Panc1 (cell line): Measurements from ENCODE around the gene ARHGEF7. TPM values are rescaled to one million over a fixed set of nuclear protein-coding genes. Genes with fewer than 3 reads are reported as not detected.

Source experiments
- ATAC-seq: fragments of 200-7000 bp; cut with Tn5 transposase; 2 replicates; pipeline ENCODE4 v1.9.1; 2020; ENCODE audit warnings: mild to moderate bottlenecking, moderate library complexity
- BruUV-seq: library from RNA; stranded (reverse); fragments of 400-500 nt; replicated peaks from 2 replicates; lab custom pipeline; 2021; lab: Mats Ljungman, UMichigan
- CTCF ChIA-PET: fragments of 300-600 bp; sonication (Branson Sonifier 250); formaldehyde crosslinking; loops from one replicate; lab custom pipeline; 2022; ENCODE audit warnings: antibody characterized with exemption; lab: Charles Lee
- POLR2A ChIA-PET: fragments of 300-600 bp; sonication (Branson Sonifier 250); formaldehyde crosslinking; loops from one replicate; lab custom pipeline; 2022; ENCODE audit warnings: antibody characterized with exemption; lab: Charles Lee
- DNase-seq: peaks from one replicate; pipeline ENCODE4 v3.0.0-alpha.2; 2010; ENCODE audit warnings: low read depth, low spot score
- H3K27ac ChIP-seq: 2 replicates; pipeline ENCODE4 v1.5.1; 2011; ENCODE audit warnings: mild to moderate bottlenecking, low read length, inconsistent platforms
- H3K27me3 ChIP-seq: fragments of 200-500 bp; sonication (Bioruptor generic); 2 replicates; pipeline ENCODE4 v1.6.0; 2014; ENCODE audit warnings: low read length, inconsistent platforms; ENCODE audit not compliant: control insufficient read depth, insufficient read depth
- H3K36me3 ChIP-seq: fragments of 200-500 bp; sonication (Bioruptor generic); 2 replicates; pipeline ENCODE4 v1.5.1; 2014; ENCODE audit warnings: inconsistent platforms, mild to moderate bottlenecking, low read length, moderate library complexity; ENCODE audit not compliant: control insufficient read depth, insufficient read depth
- H3K4me1 ChIP-seq: 2 replicates; pipeline ENCODE4 v1.5.1; 2011; ENCODE audit warnings: inconsistent platforms, mild to moderate bottlenecking, low read length, moderate library complexity; ENCODE audit not compliant: control insufficient read depth, insufficient read depth
- H3K4me3 ChIP-seq, 2 experiments: 2 replicates each; pipeline ENCODE4 v1.5.1; 2011 to 2012; ENCODE audit warnings: low read depth in 2 of 2, low read length in 2 of 2, mild to moderate bottlenecking in 2 of 2, inconsistent platforms in 1 of 2, moderate library complexity in 1 of 2
- H3K9me3 ChIP-seq: fragments of 200-500 bp; sonication (Bioruptor generic); 2 replicates; pipeline ENCODE4 v1.5.1; 2014; ENCODE audit warnings: low read depth, mild to moderate bottlenecking, inconsistent platforms, low read length, moderate library complexity; ENCODE audit not compliant: control insufficient read depth, insufficient read depth
- POLR2AphosphoS5 ChIP-seq: IDR thresholded peaks from 2 replicates; pipeline ENCODE4 v1.6.1; 2012; ENCODE audit warnings: mild to moderate bottlenecking, low read depth, low read length, moderate library complexity
- SIN3A ChIP-seq: IDR thresholded peaks from 2 replicates; pipeline ENCODE4 v1.6.1; 2012; ENCODE audit warnings: low read depth, mild to moderate bottlenecking, low read length, moderate library complexity, borderline replicate concordance; ENCODE audit not compliant: insufficient read depth
- TCF7L2 ChIP-seq: IDR thresholded peaks from 2 replicates; pipeline ENCODE4 v1.6.1; 2011; ENCODE audit warnings: mild to moderate bottlenecking, low read depth, low read length, inconsistent platforms
- in situ Hi-C: cut with HindIII; loops from 2 replicates; pipeline ENCODE4 v1.10.0; 2016; ENCODE audit warnings: low sequenced_read_pairs, low pct_unique_long_range_greater_than_20kb
- intact Hi-C: fragments of 100-400 bp; cut with micrococcal nuclease; formaldehyde crosslinking; loops from one replicate; pipeline ENCODE4 v1.10.0; 2022; ENCODE audit not compliant: unreplicated experiment
- total RNA-seq: library from RNA; stranded (reverse); gene quantifications from one replicate; pipeline ENCODE4 v1.2.1, GENCODE V29; 2021; ENCODE audit not compliant: unreplicated experiment
- TF ChIP-seq, protein P1 (sequence below): fragments of 450-650 bp; IDR thresholded peaks from 2 replicates; pipeline ENCODE4 v1.5.1; 2017; ENCODE audit warnings: mild to moderate bottlenecking
- TF ChIP-seq, protein P2 (sequence below), 2 experiments: IDR thresholded peaks; 2 replicates each; pipeline ENCODE4 v1.6.1; 2011 to 2012; ENCODE audit warnings: low read depth in 2 of 2, control low read depth in 1 of 2, low read length in 1 of 2, mild to moderate bottlenecking in 1 of 2, moderate library complexity in 1 of 2; ENCODE audit not compliant: insufficient read depth in 1 of 2

Gene ARHGEF7
- total RNA-seq, 1 experiment from 2014 or later = 36.4 TPM

DNA sequence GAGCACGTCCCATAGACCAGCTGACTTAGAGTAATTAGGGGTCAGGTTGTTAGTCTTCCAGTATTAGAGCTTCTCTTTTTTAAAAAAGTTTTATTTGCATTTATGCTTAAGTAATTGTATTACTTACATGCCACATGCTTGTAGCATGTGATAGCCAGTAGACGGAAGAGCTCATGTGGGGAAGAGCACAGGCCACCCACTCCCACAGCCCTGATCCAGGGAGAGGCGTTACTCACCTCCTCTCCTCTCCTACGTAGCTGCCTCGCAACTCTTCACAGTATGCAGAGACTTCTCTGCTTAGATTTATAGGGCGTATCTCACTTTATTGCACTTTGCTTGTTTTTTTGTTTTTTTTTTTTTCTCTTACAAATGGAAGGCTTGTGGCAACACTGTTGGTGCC, 110.1 kb downstream of the ARHGEF7 start:
- DNase-seq = no peak
- POLR2A ChIA-PET = no interaction called here
- H3K36me3 ChIP-seq = no peaks in the 10 kb centered on the region
- intact Hi-C loops = no loop called here
- H3K4me3 ChIP-seq = no peak overlapping the region
- no peaks in the 10 kb centered on the region for H3K4me1 ChIP-seq
- ATAC-seq = no peak
- no peaks in the 10 kb centered on the region for H3K9me3 ChIP-seq
- no TSS peak for BruUV-seq
- H3K27me3 ChIP-seq = no peaks in the 10 kb centered on the region
- no peak overlapping the region for H3K27ac ChIP-seq
- TF ChIP-seq, protein P1, sequence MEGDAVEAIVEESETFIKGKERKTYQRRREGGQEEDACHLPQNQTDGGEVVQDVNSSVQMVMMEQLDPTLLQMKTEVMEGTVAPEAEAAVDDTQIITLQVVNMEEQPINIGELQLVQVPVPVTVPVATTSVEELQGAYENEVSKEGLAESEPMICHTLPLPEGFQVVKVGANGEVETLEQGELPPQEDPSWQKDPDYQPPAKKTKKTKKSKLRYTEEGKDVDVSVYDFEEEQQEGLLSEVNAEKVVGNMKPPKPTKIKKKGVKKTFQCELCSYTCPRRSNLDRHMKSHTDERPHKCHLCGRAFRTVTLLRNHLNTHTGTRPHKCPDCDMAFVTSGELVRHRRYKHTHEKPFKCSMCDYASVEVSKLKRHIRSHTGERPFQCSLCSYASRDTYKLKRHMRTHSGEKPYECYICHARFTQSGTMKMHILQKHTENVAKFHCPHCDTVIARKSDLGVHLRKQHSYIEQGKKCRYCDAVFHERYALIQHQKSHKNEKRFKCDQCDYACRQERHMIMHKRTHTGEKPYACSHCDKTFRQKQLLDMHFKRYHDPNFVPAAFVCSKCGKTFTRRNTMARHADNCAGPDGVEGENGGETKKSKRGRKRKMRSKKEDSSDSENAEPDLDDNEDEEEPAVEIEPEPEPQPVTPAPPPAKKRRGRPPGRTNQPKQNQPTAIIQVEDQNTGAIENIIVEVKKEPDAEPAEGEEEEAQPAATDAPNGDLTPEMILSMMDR = no peak
- TF ChIP-seq, protein P2, sequence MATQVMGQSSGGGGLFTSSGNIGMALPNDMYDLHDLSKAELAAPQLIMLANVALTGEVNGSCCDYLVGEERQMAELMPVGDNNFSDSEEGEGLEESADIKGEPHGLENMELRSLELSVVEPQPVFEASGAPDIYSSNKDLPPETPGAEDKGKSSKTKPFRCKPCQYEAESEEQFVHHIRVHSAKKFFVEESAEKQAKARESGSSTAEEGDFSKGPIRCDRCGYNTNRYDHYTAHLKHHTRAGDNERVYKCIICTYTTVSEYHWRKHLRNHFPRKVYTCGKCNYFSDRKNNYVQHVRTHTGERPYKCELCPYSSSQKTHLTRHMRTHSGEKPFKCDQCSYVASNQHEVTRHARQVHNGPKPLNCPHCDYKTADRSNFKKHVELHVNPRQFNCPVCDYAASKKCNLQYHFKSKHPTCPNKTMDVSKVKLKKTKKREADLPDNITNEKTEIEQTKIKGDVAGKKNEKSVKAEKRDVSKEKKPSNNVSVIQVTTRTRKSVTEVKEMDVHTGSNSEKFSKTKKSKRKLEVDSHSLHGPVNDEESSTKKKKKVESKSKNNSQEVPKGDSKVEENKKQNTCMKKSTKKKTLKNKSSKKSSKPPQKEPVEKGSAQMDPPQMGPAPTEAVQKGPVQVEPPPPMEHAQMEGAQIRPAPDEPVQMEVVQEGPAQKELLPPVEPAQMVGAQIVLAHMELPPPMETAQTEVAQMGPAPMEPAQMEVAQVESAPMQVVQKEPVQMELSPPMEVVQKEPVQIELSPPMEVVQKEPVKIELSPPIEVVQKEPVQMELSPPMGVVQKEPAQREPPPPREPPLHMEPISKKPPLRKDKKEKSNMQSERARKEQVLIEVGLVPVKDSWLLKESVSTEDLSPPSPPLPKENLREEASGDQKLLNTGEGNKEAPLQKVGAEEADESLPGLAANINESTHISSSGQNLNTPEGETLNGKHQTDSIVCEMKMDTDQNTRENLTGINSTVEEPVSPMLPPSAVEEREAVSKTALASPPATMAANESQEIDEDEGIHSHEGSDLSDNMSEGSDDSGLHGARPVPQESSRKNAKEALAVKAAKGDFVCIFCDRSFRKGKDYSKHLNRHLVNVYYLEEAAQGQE (IDR thresholded peaks at IDR 0.05; ENCODE audit: insufficient read depth in 1 of 2, low read depth in 2 of 2, low read length in 1 of 2) = no peak
- TF ChIP-seq POLR2AphosphoS5 (no peak), SIN3A (no peak), TCF7L2 (no peak)
- in situ Hi-C loops = no loop called here
- CTCF ChIA-PET = interaction anchor here (0.9 kb wide), 1 partner anchor 310 kb away, joined by 4 read pairs; no protein-coding TSS in a partner anchor

DNA sequence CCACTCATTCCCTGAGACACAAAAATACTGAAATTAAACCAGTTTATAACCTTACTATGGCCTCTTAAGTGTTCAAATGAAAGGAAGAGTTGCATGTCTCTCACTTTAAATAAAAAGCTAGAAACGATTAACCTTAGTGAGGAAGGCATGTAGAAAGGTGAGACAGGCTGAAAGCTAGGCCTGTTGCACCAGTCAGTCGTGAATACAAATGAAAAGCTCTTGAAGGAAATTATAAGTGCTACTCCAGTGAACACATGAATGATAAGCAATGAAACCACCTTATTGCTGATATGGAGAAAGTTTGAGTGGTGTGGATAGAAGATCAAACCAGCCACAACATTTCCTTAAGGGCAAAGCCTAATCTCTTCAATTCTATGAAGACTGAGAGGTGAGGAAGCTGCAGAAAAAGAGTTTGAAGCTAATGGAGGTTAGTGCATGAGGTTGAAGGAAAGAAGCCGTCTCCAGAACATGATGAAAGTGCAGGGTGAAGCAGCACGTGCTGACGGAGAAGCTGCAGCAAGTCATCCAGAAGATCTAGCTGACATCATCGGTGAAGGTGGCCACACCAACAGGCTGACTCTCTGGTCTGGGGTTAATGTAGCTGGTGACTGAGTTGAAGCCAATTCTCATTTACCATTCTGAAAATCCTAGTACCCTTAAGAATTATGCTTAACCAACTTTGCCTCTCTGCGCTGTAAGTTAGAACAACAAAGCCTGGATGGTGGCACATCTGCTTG, 110.9 kb downstream of the ARHGEF7 start:
- in situ Hi-C loops = no loop called here
- ChIA-PET CTCF (no interaction called here), POLR2A (no interaction called here)
- TF ChIP-seq SIN3A = no peak
- TF ChIP-seq, protein P2 (IDR thresholded peaks at IDR 0.05; ENCODE audit: insufficient read depth in 1 of 2, low read depth in 2 of 2, low read length in 1 of 2) = no peak
- no peak for TF ChIP-seq TCF7L2
- no peak for TF ChIP-seq POLR2AphosphoS5
- Histone ChIP-seq H3K4me1 (no peaks in the 10 kb centered on the region), H3K27me3 (no peaks in the 10 kb centered on the region), H3K9me3 (no peaks in the 10 kb centered on the region), H3K27ac (no peak overlapping the region), H3K36me3 (no peaks in the 10 kb centered on the region), H3K4me3 (no peak overlapping the region)
- intact Hi-C loops = no loop called here
- BruUV-seq = no TSS peak
- DNase-seq (no peak), ATAC-seq (no peak)
